Ramos (cell line): ENCODE results near the gene CEMP1.

Experiments
- in situ Hi-C: fragments of 300-500 bp; cut with MboI; formaldehyde crosslinking; loops from one replicate; pipeline ENCODE4 v1.14.3; 2022; ENCODE audit warnings: low sequenced_read_pairs; ENCODE audit not compliant: unreplicated experiment

CEMP1 gene

GRCh38 chr16:2507665-2508064 is 23.5 kb downstream of the CEMP1 start:
- in situ Hi-C loops, result loop anchor here (25.0 kb wide), 1 partner anchor 495 kb away; the partner anchor contains the start of genes NPW and ZNF598

GRCh38 chr16:2507052-2507659 is 24.1 kb downstream of the CEMP1 start:
- in situ Hi-C loops, result loop anchor here (25.0 kb wide), 1 partner anchor 495 kb away; the partner anchor contains the start of genes NPW and ZNF598

- in situ Hi-C loops, result loop anchor here (25.0 kb wide), 1 partner anchor 493 kb away; the partner anchor contains the start of genes NPW and ZNF598
Observed at GRCh38 chr16:2505695-2506094, 25.5 kb downstream of the CEMP1 start.

- in situ Hi-C loops, result loop anchor here (25.0 kb wide), 1 partner anchor 490 kb away; the partner anchor contains the start of genes NPW and ZNF598
Observed at GRCh38 chr16:2501946-2502895, 29.0 kb downstream of the CEMP1 start.

- in situ Hi-C loops, result loop anchor here (25.0 kb wide), 1 partner anchor 489 kb away; the partner anchor contains the start of genes NPW and ZNF598
Observed at GRCh38 chr16:2500918-2501750, 30.1 kb downstream of the CEMP1 start.

- in situ Hi-C loops, result loop anchor here (25.0 kb wide), 1 partner anchor 488 kb away; the partner anchor contains the start of genes NPW and ZNF598
Observed at GRCh38 chr16:2500430-2500917, 30.7 kb downstream of the CEMP1 start.

- in situ Hi-C loops, result loop anchor here (25.0 kb wide), 1 partner anchor 488 kb away; the partner anchor contains the start of genes NPW and ZNF598
Observed at GRCh38 chr16:2499890-2500429, 31.2 kb downstream of the CEMP1 start.

- in situ Hi-C loops, result no loop called here
Observed at GRCh38 chr16:2499454-2499853, 31.8 kb downstream of the CEMP1 start.

- in situ Hi-C loops, result no loop called here
Observed at GRCh38 chr16:2498531-2499253, 32.5 kb downstream of the CEMP1 start.

GRCh38 chr16:2497695-2498484 is 33.3 kb downstream of the CEMP1 start:
- in situ Hi-C loops, result no loop called here

- in situ Hi-C loops, result no loop called here
Observed at GRCh38 chr16:2497116-2497630, 34.0 kb downstream of the CEMP1 start.

GRCh38 chr16:2496223-2497115 is 34.7 kb downstream of the CEMP1 start:
- in situ Hi-C loops, result no loop called here

- in situ Hi-C loops, result no loop called here
Observed at GRCh38 chr16:2495041-2495440, 36.2 kb downstream of the CEMP1 start.

- in situ Hi-C loops, result no loop called here
Observed at GRCh38 chr16:2494616-2495015, 36.6 kb downstream of the CEMP1 start.

GRCh38 chr16:2493605-2494004 is 37.6 kb downstream of the CEMP1 start:
- in situ Hi-C loops, result no loop called here

- in situ Hi-C loops, result no loop called here
Observed at GRCh38 chr16:2492292-2492691, 38.9 kb downstream of the CEMP1 start.
